ENCODE results near the gene FAM76B.
A peak's percentile ranks its signal among the peaks of the same experiment; 100 is the strongest.

Gene FAM76B

DNA sequence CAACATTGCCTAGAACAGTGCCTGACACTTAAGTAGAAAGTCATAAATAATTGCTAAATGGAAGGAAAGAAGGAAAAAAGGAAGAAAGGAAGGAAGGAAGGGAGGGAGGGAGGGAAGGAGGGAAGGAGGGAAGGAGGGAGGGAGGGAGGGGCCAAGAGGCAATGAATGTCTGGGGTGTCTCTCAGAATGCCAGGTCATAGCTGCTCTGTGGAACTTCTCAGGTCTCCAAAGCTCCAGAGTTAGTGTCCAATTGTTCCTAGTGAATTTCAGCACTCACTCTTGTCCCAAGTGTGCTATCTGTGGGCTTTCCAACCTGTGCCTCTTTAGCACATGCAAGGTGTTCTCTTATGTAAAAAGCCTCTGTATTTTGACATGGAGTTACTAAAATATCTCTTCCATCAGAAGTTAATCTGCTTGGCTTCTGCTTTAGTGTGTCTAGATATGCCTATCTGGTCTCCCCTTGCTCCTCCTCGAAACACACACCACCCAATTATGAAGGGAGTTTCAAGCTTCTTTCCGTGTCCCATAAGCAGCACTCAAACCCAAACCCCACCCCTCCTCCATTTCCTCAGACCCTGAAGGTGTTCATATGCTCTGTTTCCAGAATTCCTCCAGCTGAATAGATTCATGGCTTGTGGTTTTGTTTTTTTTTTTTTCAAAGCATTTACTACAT is 56.5 kb downstream of the FAM76B start:
- DNase-seq = no peak

DNA sequence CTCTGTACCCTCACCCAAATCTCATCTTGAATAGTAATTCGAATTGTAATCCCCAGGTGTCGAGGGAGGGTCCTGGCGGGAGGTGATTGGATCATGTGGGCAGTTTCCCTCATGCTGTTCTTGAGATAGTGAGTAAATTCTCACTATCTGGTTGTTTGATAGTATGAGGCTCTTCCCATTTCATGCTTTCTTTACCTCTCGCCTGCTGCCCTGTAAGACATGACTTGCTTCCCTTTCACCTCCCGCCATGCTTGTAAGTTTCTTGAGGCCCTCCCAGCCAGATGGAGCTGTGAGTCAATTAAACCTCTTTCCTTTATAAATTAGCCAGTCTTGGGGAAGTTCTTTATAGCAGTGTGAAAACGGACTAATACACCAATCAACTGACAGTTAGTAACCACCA is 60.1 kb downstream of the FAM76B start:
- DNase-seq = no peak

DNA sequence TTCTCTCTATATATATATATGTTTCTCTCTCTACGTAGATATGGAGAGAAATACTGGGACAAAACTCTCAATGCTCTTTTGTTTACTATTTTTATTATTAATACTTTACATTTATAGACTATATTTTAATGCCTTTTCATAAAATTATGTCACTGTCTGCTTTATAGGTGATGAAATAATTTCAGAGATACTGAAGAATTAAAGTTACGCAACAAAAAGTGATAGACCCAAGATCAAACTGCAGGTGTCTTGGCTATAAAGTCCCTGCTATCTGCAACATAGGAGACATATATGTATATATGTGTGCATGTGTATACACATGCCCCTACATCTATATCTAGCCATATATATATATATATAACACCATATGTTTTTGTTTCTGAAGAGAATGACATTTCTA is 60.8 kb downstream of the FAM76B start:
- no peak for DNase-seq

DNA sequence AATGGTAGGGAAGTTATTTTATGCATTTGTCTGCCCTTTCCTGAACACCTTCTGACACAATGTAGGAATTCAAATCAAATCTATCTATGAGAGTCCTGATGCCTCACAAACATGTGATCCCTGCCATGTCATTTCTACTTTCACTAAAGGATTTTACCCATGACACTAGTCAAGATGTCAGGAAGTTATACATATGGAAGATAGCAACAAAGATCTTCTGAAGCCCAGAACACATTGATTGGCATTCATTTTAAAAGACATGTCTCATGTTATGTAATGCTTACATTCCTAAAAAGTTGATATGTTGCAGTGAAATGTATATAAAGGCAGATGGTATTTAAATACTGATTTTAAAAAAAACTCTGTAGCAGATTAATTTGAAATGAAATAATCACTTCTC is 61.5 kb downstream of the FAM76B start:
- no peak for DNase-seq

DNA sequence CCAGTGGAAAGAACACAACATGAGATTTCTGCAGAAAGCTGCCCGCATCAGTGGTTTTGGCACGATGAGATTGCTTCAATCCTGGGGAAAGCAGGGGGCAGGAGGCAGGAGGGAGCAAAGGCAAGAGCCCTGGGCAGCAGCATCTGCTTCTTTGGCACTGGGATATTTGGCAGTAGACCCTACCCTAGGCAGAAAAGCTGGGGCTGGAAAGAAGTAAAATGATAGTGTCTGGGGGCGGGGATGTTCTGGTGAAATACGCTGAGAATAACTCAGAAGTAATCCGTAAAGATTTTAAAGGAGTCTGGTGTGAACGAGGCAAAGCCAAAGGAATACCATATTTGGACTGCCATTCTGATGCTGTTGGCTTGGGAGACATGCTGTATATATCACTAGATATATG is 62.0 kb downstream of the FAM76B start:
- DNase-seq = peak in 2 of 51 donors; percentile 3 to 4

DNA sequence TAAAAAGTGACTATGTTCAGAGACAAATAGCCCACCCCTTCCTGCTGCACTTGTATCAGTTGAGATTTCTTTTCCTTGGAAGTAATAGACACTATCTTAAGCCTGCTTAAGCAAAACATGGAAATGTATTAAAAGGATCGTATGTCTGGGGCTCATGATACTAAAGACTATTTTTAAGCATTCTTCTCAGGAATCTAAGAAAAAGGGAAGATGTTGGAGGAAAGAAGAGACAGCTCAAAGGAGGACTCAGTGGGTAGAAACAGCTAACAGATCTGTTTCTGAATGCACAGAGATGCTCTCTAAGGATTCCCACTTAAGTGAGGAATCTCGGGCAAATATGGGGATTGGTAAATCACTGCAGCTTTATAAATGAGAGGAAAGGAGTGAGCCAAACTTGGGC is 62.5 kb downstream of the FAM76B start:
- DNase-seq = no peak

DNA sequence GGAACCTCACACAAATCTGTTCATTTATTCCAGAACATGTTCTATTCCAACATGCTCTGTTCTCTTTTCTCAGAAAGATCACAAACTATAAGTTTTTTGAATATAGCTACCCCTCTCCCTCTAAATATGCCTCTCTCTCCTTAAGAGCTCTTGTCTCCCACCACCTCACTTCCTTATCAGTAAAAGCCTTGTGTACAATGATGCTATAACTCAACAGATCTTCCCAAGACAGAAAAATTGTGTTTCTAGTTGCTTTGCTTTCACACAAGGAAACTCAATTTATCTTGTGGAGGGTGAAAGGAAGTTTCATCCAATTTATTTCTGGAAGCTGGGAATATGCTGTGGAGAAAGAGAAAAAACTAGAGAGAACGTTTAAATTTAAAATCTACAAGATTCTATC is 64.4 kb downstream of the FAM76B start:
- DNase-seq = no peak

DNA sequence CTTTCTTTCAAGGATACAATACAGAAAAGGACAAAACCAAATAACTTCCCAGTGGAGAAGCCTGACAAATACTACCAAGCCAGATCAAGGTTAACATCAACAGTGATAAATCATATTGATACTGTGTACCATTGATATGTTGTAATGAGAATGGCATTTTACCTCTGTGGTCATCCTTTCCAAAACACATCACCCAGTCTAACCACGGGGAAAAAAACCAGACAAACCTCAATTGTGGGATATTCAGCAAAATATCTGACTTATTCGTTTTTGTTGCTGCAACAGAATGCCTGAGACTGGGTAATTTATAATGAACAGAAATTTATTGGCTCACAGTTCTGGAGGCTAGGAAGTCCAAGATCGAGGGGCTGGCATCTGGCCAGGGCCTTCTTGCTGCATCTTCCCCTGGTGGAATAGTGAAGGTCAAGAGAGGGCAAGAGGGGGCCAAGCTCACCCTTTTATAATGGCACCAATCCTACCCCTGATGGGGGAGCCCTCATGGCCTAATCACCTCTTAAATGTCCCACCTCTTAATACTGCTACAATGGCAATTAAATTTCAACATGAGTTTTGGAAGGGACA is 66.1 kb downstream of the FAM76B start:
- no peak for DNase-seq

DNA sequence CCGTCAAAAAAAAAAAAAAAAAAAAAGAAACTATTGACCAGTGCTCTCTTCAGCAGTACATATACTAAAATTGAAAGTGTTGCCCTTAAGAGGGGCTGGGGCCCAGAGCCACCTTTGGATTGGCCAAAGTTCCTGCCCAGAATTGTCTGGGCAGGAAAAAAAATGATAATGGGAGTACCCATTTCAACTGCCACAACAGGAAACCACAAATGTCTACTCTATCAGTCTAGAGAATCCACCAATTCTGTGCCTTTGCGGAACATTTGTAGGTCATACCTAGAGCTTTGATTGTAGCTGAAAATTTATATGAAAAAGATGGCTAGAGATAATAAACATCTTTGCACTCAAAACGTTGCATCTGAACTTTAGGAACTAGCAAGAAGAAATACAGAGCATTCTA is 69.4 kb downstream of the FAM76B start:
- DNase-seq = no peak

Data from hypothalamus (tissue), 51 donors.